Pulmonary artery endothelial cell (primary cell): ENCODE measurements around the gene RREB1. TPM values are rescaled to one million over a fixed set of nuclear protein-coding genes. Genes with fewer than 3 reads are reported as not detected.

ENCODE experiments used
- DNase-seq: peaks from one replicate; pipeline ENCODE4 v3.0.0-alpha.2; 2011; ENCODE audit warnings: low read depth, low spot score
- total RNA-seq: library from RNA; depleted of rRNA; stranded (reverse); fragments of >200 nt; gene quantifications from 2 replicates; pipeline ENCODE4 v1.2.3, GENCODE V29; 2014

The RREB1 gene
- 13.5 and 14.2 TPM in 2 replicates for total RNA-seq

- no peak for DNase-seq
Observed at GRCh38 chr6:7107578-7108195, at the start of gene RREB1. Gene RREB1, plus strand, starts transcription at chr6:7107961. Its CDS starts 73,951 bp downstream, at chr6:7181912.

- no peak for DNase-seq
Observed at GRCh38 chr6:7058250-7058923, 49.4 kb upstream of the RREB1 start.

DNA sequence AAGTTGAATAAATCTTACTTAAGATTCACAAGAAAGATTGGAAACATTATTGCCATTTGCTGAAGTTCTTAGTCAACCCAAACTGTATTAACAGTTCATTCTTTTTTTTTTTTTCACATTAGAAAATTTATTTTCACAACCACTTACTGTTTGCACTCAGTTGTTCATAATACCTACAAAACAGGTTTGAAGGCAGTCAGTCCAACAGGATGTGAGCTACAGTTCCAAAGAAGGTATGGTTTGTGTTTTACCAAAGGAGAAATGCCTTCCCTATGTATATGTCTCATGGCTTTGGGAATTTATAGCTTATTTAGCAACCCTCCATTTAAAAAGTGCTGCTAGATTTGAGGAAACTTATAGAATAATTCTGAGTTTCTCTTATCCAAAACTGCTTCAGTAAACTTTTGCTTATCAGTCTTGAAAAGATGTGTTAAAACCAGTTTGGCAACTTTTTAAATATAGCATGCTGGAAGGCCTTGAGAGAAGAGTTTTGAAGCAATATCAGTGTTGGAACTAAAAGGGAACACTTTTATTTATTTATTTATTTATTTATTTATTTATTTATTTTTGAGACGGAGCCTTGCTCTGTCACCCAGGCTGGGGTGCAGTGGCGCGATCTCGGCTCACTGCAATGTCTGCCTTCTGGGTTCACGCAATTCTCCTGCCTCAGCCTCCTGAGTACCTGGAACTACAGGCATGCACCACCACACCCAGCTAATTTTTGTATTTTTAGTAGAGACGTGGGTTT, 46.8 kb upstream of the RREB1 start:
- no peak for DNase-seq

GRCh38 chr6:7062451-7063162, 45.2 kb upstream of the RREB1 start:
- DNase-seq: no peak

DNA sequence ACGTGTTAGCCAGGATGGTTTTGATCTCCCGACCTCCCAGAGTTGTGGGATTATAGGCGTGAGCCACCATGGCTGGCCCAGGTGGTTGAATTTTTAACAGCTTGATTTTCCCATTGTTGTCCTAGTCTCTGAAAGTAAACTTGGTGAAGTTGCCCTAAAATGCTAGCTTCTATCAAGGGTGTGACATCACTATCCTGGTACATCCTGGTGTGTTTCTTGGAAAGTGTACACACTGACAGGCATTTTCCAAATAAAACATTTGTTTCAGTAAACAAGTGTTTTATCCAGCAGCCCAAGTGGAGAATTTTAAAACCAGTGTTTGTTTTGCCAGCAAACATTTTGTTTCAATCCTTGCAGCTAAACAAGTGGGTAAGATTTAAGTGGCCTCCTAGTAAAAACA, 40.5 kb upstream of the RREB1 start:
- DNase-seq: no peak

DNA sequence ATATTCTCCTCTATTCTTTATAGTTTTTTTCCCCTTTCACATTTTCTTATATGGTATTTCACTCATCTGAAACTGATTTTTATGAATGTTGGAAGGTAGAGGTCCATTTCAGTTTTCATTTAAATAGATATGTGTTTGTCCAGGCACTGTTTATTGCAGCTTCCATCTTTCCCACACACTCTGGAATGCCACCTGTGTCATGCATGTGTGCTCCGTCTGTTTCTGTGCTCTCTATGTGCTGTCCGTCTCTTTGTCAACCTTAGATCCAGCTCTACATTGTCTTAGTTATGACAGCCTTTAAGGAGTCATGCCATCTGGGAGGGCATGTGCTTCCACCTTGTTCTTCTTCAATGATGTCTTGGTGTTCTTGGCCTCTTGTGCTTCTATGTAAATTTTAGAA, 36.4 kb upstream of the RREB1 start:
- no peak for DNase-seq

DNA sequence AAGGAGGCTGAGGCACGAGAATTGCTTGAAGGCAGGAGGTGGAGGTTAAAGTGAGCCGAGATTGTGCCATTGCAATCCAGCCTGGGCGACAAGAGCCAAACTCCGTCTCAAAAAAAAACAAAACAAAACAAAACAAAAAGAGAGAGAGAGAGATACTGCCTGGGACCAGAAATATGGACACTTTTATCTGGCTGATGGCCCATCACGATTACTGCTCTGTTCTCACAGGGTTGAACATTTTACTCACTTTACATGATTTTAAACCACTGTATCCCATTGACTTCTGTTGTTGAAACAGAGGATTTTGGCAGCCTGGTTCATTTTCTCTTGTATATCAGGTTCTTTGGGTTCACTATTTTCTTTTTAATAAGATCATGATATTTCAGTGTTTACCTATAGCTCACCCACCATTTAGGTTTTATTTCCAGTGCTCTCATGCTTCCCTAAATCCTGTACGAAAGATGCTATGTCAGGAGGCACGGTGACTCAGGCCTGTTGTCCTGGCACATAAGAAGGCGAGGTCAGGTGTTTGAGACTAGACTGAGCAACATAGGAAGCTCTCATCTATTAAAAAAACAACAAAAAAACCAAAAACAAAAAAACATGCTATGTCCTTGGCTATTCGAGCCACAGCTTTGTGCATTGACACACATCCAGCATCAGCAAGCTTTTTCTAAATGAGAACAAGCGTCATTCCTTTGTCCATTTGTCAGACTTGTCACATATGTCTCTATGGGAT, 34.5 kb upstream of the RREB1 start:
- DNase-seq: no peak

- DNase-seq: no peak
Observed at GRCh38 chr6:7073821-7074525, 33.8 kb upstream of the RREB1 start.

DNA sequence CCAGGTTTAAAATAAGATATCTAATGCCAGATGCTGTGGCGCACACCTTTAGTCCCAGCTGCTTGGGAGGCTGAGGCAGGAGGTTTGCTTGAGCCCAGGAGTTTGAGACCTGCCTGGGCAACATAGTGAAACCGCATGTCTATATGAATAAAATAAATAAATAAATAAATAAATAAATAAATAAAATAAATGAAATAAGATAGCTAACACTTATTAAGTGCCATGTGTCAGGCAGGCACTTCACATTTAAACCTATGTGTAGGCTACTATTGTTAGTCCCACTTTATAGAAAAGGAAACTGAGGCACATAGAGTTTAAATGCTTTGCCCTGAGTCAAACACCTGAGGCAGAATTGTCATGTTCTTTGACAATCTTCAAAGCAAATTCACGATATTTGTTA, 32.9 kb upstream of the RREB1 start:
- DNase-seq: no peak

DNA sequence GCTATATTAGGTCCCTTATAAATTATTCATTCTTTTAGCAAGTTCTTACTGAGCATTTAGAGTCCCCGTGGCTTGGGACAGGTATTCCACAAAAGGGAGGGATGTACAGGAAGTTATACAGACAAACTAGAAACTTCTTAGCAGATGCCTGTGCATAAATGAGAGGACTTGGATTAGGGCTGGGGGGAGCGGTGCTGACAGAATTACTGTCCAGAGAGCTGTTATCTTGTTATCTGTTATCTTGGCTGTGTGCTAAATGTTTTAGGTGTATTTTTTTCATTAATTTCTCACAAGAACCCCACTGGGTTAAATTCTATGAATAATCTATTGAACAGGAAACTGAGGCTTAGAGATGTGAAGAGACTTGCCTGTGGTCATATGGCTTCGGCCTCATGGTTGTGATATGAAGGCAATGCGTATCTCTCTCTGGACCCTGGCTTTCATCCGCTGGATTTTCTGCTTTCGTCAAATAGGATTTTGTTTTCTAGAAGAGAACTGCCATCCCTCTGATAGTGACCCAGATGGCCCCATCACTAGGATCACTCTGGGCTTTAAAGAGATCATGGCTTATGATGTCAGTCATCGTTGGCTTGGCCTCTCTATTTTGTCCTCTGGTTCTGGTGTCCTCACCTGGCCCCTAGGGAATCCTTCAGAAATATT, 32.3 kb upstream of the RREB1 start:
- no peak for DNase-seq

DNA sequence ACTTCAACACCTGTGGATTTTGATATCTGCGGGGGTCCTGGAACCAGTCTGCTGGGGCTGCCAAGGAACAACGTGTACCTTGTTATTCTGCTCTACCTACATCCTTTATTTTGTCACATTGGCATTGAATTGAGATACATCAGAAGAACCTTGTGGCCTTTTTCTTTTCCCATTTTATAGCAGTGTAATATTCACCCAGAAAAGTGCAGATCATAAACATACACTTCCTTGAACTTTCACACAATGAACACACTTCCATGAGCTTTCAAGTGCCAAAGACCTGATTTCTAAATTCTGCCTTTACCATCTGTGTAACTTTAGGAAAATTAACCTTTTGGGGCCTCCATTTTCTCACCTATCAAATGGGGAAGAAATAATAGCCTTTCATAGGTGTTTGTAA, 29.9 kb upstream of the RREB1 start:
- no peak for DNase-seq

DNA sequence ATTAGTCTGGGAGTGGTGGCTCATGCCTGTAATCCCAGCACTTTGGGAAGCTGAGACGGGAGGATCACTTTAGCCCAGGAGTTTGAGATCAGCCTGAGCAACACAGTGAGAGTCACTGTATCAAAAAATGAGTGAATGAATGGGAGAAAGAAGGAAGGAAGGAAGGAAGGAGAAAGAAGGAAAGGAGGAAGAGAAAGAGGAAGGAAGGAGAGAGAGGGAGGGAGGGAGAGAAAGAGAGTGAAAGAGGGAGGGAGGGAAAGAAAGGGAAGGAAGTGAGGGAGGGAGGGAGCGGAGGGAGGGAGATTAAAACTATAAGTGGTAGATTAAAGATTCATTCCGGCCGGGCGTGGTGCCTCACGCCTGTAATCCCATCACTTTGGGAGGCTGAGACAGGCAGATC, 28.9 kb upstream of the RREB1 start:
- no peak for DNase-seq

- no peak for DNase-seq
Observed at GRCh38 chr6:7080311-7080710, 27.4 kb upstream of the RREB1 start.

DNA sequence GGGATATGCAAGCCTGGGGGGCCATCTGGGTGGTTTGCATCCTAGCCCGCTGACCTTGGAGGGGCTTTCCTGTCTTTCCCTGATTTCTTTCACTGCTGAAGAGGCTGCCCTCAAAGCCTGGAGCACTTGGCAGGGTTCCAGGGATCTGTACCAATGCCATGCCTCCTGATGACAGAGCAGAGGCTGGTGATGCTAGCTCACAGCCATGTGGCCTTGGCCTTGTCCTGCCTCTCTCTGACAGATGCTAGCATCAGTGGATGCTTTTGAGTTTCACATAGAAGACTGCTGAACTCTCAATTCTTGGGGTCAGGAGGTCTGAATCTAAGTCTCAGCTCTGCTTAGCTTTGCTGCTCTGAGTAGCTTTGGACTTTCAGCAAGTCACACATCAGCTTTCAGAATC, 21.9 kb upstream of the RREB1 start:
- DNase-seq: no peak

GRCh38 chr6:7086488-7086887, 21.3 kb upstream of the RREB1 start:
- no peak for DNase-seq

DNA sequence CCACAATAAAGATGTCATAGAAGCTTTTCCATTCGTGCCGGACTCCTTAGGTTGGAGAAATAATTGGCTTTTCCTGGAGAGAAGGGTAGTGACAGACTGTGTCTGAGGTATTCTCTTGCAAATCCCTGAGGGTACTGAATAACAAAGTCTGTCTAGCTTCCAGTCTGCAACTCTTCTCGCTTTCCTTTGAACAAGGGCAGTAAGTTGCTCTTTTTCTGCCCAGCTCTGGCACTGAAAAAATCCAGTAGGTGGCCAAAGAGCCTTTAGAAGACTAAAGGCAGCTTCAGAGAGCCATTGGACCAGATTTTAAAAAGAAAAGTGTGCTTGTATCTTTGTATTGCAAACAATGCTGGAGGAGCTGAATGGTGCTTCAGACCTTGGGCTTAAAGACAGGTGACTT, 20.7 kb upstream of the RREB1 start:
- no peak for DNase-seq

DNA sequence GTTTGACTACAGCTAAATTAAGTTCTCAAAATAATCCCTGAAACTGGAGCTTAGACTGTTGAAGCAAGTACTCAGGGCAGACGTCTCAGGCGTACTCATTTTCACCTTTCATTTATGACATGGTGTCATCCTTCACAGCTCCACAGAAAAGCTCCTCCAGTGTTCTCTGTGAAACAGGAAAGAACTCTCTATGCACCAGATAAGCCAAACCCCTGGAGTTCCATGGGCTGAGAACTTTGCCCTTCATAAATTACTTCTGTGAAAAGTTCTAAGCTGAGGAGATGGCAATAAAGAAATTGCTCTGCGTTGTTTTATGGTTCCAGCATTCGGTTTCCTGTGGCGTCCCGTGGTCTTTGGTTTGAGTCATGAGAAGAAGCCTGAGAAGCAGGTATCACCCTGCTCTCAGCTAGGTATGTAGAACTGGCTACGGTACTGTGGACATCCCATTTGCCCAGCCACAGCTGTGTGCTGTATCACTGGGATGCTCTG, 20.2 kb upstream of the RREB1 start:
- no peak for DNase-seq

- DNase-seq: no peak
Observed at GRCh38 chr6:7088076-7088742, 19.6 kb upstream of the RREB1 start.

GRCh38 chr6:7098993-7099392, 8.8 kb upstream of the RREB1 start:
- DNase-seq: no peak
